ENCODE results near the gene LDB2. TPM values are rescaled to one million over a fixed set of nuclear protein-coding genes. Genes with fewer than 3 reads are reported as not detected.

LDB2 gene
- total RNA-seq, 1 donor from 2014 or later = 34.3 TPM

DNA sequence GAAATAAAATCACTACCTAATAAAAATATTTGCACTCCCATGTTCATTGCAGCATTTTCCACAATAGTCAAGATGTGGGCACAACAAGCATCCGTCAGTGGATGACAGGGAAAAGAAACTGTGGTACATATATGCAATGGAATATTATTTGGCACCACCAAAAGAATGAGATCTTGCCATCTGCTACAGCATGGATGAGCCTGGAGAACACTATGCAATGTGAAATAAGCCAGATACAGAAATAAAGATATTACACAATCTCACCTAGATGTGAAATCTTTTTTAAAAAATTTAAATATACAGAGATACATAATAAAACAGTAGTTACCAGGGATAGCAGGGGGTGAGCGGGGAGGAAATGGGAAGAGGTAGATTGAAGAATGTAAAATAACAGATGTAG is 44.8 kb downstream of the LDB2 start:
- DNase-seq (ENCODE audit: missing footprints) (no peak), ATAC-seq (no peak)
- intact Hi-C loops (cut with DNase I) = no loop called here

DNA sequence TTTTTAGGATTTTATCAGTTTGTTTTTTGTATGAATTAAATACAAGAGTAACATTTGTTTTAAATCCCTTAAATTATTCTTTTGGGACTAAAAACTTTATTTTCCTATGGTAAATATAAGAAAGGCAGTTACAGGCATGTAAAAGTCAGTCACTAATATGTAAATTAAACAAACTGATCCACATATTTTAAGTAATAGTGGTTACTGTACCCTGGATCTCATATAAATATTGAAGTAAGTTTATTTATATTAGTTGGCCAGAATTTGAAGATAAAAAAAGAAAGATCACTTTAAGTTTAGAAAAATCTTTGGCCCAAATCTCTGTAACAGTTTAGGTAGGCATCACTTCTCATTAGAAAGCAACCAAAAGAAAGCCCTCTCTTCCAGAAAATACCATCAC is 45.8 kb downstream of the LDB2 start:
- DNase-seq (ENCODE audit: missing footprints) (no peak), ATAC-seq (no peak)
- intact Hi-C loops (cut with DNase I) = no loop called here

DNA sequence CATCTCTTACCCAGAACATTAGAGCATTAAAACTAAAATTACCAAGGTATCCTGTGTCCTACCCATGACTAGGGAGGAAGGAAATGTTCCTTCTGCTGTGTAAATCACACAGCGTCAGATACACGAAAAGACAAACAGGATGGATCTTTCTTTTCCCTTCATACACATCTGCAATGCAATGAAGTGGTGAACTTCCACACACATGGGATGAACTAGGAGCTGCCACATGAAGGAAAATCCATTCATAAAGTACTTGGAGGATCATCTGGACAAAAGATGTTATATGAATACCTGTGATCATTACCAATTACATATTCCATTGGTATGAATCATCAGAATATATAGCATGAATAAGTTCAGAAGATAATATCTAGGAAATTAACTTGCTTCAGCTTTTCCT is 46.2 kb downstream of the LDB2 start:
- DNase-seq (ENCODE audit: missing footprints) = no peak
- intact Hi-C loops (cut with DNase I) = no loop called here
- no peak for ATAC-seq

DNA sequence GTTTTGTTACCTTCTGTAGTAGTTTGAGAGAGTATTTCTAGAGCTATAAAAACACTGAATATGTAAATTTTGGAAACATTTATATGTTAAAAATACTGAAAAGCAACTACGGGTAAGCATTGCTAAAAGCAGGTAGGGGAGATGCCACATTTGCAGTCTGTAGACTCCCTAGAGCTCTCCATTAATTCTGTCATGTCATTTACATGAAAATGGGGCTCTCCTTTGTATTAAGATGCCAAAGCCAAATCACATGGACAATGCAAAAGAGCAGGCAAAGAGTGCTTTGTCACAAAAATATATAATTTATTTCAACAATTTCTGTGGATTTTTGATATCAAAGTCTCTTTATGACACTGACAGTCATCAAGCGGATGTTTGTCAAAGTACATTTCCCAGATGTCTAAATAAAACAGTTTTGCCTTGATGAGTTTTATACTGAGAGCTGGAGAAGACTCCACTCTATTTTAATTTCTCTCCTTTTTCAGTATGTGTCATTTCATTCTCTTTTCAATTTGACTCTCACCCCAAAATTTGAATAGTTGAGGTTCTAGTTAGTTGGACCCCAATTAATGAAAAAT is 51.8 kb downstream of the LDB2 start:
- ATAC-seq (no peak), DNase-seq (ENCODE audit: missing footprints) (no peak)
- intact Hi-C loops (cut with DNase I) = no loop called here

DNA sequence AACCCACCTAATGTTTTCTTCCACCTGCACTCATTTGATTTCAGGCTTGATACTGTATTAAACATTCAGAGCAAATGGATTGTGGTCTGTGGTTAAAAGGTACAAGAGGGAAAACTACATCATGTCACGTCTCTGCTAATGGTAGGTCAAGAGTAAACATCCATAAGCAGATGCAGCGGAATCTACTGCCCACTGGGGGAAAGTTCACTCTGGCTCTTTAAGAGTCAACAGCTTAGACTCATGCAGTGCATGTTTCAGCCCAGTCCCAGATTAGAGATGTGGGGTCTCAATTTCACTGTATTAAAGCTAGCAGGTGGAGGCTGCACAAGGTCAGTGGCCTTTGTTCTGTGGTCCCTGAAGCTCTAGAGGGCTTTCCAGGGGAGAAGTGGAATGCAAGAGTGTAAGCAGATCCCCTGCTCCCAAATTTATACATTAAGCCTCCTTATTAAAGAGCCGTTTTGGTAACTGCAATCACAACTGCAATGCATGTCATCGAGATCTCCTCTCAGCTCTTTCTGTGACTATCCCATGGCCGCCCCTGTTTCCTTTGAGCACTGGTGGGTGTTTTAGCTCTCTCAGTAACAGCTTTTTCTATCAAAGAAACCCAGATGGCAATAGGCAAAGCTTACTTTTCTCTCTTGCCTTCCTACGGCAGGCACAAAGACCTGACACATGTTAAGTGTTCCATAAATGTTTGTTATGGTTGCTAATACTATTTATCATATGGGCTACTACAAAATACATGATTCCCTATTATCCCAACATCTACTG is 53.4 kb downstream of the LDB2 start:
- intact Hi-C loops (cut with DNase I) = no loop called here

DNA sequence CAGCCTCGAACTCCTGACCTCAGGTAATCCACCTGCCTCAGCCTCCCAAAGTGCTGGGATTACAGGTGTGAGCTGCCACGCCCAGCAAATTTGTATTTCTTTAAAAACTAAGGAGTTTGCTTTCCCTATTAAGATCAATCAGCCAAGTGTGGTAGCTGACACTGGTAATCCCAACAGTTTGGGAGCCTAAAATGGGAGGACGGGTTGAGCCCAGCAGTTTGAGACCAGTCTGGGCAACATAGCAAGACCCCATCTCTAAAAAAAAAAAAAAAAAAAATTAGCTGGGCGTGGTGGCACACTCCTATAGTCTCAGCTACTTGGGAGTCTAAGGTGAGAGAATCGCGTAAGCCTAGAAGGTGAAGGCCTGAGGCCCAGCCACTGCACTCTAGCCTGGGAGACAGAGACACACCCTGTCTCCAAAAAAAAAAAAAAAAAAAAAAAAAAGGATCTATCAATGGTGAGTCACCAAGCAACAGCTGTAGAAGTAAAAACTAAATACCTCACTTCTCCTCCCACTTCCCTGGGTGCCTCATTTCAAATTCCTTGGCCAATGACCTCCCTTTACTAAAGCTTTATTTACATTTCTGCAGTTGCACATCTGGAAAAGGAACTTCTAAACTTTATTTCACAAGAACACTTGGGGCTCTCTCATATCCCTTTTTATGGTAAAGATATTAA is 54.5 kb downstream of the LDB2 start:
- ATAC-seq (no peak), DNase-seq (ENCODE audit: missing footprints) (no peak)
- intact Hi-C loops (cut with DNase I) = no loop called here

More for the DNA sequence above, 53.4 kb downstream of the LDB2 start:
- no peak for DNase-seq (ENCODE audit: missing footprints)
- ATAC-seq = no peak

DNA sequence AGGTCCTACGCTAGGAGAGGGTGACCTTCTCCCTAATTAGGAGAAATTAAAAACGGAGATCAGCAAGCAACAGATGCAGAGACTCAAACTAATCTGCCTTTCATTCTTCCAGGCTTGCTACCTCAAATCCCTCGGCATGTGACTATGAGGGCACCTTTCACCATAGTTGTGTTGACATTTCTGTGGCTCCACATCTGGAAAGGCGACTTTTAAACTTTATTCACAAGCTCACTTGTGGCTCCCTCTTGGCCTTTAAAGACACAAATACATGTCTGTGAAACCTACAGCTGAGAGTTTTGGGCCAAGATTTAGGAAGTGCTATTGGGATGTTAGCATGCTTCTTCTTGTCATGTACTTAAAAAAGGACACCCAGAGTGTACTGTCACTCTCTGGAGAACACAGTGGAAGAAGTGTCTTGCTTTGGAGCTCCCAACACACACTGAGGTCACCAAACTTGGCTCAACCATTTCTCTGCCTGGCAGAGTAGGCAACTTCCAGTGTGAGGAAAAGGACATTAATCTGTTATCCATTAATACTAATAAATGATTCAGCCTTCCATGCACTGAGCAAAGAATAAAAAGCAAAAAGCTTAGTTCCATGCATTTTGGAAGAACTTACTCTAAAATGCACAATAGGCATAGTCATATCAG is 60.1 kb downstream of the LDB2 start:
- intact Hi-C loops (cut with DNase I) = no loop called here
- ATAC-seq = no peak
- no peak for DNase-seq (ENCODE audit: missing footprints)

DNA sequence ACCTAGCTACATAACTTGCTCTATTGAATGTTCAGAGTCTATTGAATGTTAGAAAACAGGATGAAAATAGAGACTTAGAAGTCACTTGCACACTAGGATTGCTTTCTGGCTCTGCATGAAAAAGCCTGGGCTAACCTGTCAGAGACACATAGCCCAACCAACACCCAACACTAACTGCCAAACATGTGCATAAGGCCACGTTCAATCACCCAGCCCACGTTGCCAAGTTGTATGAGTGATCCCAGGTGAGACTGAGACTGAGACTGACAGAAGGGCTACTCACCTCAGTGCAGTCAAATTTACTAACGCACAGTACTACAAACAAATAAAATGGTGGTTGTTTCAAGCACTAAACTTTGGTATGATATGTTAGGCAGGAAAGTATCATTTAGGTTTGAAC is 61.0 kb downstream of the LDB2 start:
- ATAC-seq (no peak), DNase-seq (ENCODE audit: missing footprints) (no peak)
- intact Hi-C loops (cut with DNase I) = no loop called here

DNA sequence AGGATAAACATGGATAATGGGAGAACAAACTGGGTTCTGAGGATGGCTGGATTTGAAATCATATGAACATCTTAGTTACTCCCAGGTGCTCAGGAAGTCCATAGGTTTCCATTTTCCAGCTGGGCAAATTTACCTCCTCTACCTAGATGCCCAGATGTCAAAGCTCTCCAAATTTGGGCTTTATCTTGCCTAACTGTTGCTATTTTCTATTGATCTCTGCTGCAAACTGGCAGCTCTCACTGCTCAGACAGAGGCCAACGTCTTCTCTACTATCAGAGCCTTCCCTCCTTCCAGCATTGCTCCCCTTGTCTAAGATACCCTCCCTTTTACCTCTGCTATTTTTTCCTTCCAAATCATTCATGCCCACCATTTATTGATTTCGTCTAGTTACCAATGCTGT is 62.1 kb downstream of the LDB2 start:
- no peak for DNase-seq (ENCODE audit: missing footprints)
- no peak for ATAC-seq
- intact Hi-C loops (cut with DNase I) = no loop called here

DNA sequence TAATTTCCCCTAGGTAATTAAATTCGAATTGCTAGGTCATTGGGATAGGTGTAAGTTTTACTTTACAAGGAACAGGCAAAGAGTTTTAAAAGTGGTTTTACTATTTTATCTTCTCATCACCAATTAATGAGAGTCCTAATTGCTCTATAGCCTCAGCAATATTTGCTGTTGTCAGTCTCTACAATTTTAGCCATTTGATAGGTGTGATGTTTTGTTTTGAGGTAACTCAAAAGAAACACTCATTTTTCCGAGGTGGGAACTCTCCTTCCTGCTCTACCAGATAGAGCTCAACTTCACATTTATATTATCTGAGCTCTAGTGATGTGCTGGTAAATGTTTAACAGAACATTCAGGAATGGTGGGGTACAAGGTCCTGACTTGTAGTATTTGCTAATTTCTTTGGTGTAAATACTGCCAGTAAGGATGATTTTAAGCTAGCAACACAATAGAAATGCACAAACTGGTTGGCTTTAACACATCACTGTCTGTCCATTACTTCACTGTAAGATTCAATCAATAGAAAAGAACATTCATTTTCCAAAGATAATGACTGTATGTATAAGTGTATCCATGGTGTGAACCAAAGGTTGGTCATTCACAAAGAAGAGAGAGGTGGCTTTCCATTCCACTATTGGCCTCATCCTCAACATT is 62.7 kb downstream of the LDB2 start:
- intact Hi-C loops (cut with DNase I) = no loop called here
- DNase-seq (ENCODE audit: missing footprints) (no peak), ATAC-seq (no peak)

DNA sequence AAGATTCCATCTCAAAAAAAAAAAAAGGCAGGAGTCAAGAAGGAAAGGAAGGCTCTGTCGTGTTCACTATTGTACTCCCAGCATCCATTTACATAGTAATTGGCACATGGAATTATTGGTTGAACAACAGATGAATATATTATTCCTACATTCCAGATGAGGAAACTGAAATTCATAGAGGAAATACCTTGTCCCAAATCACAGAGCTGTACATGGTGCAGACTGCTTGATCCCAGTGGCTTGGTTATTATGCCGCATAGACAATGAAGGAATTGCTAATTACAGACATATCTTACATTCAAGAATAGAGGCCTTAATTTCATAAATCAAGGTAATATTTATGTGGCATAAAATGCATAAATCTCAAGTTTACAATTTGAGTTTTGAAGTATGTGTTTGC is 63.6 kb downstream of the LDB2 start:
- ATAC-seq (no peak), DNase-seq (ENCODE audit: missing footprints) (no peak)
- intact Hi-C loops (cut with DNase I) = no loop called here

DNA sequence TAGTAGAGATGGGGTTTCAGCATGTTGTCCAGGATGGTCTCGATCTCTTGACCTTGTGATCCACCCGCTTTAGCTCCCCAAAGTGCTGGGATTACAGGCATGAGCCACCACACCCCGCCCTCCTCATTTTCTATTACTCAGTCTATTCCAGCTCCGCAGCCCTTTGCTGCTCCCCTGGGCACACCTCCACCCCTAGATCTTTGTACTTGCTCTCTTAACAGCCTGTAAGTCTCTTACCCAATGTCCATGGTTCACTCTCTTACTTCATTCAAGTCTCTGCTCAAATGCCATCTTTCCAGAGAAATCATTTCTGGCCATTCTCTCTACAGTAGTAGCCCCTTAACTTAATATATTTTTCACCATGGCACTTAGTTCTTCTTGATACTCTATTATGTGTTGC is 64.7 kb downstream of the LDB2 start:
- DNase-seq (ENCODE audit: missing footprints) (no peak), ATAC-seq (no peak)
- intact Hi-C loops (cut with DNase I) = no loop called here

DNA sequence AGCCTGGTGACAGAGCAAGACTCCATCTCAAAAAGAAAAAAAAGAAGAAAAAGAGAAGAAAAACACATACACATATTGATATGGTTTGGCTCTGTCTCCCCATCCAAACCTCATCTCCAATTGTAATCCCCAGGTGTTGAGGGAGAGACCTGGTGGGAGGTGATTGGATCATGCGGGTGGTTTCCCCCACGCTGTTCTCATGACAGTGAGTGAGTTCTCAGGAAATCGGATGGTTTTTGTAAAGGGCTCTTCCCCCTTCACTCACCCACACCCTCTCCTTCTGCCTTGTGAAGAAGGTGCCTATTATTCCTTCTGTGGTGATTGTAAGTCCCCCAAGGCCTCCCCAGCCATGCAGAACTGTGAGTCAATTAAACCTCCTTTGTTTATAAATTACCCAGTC is 68.4 kb downstream of the LDB2 start:
- no peak for DNase-seq (ENCODE audit: missing footprints)
- ATAC-seq = no peak
- intact Hi-C loops (cut with DNase I) = no loop called here

DNA sequence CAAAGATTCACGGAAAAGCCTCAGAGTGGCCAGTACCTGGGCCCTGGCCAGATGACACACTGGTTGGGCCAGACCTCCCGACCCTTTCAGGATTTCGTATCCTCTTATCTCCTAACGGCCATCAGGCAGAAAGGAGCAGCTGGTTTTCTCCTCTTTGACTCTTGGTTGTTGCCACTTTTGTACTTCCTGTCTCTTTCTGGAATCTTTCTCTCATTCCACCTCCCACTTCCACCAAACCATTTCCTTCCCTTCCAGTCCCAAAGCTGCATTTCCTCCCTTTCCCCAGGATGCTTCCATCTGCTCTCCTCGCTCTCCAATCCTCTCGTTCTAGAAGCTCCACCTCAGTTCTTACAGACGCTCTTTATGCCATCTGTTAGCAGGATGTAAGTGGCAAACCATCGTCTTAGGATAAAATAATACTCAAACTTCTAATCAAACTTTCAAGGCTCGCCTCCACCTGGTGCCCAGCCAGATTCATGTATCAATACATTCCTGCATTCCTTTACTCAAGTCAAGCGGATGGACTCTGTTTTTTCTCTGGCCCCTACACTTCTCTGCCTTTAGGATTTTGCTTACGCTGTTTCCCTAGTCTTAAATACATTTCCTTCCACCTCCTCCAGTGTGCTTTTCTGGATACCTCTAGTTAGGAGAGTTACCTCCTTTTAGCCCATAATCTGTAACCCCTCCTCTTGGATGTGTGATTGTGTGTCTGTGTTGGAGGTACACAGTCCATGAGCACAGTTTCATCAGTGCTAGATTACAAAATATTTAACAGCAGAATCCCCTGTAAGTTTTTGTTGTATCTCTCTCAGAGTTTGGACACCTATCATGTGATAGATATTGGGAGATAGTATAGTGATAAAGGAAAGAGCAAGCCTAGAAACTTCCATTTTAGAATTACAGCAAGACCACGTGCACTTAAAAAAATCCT is 70.4 kb downstream of the LDB2 start:
- ATAC-seq (no peak), DNase-seq (ENCODE audit: missing footprints) (no peak)
- intact Hi-C loops (cut with DNase I) = no loop called here

DNA sequence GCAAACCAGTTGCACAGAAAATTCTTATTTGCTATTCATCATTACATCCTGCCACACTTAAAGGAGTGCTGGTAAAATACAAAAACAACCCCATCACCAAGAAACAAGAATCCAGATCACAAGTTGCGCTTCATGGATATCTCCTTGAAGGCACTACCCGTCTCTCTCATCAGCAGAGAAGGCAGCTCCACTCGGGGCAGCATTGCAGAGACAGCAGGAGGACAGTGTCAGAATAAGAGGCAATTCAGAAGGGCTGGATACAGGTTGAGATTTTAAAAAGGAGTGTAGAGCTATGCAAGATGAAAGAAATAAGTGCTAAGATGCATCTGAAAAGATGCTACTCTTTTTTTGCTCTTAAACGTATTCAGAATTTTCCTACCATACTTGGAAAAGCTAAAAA is 71.4 kb downstream of the LDB2 start:
- no peak for DNase-seq (ENCODE audit: missing footprints)
- intact Hi-C loops (cut with DNase I) = no loop called here
- ATAC-seq = no peak

DNA sequence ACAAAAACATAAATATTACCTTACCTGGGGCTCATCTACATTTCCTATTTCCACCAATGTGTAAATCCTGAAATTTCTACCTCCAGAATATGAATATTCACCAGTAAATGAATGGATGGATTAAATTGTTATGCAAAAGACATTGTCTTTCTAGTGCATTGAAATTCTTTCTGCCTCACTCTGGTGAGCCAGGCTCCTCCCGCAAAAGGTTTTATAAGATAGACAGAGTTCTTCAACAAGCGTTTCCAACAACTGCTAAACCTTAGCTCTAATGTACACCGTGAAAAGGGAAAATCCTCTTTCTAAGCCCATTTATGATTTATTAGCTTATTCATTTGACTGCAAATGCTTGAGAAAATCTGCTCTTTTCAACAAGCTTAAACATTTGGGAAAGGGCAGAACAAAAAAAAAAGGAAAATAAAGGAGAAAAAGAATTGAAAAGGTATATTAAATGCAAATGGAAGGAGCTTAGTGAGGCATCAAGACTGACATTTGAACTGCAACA is 72.0 kb downstream of the LDB2 start:
- ATAC-seq (no peak), DNase-seq (ENCODE audit: missing footprints) (no peak)

DNA sequence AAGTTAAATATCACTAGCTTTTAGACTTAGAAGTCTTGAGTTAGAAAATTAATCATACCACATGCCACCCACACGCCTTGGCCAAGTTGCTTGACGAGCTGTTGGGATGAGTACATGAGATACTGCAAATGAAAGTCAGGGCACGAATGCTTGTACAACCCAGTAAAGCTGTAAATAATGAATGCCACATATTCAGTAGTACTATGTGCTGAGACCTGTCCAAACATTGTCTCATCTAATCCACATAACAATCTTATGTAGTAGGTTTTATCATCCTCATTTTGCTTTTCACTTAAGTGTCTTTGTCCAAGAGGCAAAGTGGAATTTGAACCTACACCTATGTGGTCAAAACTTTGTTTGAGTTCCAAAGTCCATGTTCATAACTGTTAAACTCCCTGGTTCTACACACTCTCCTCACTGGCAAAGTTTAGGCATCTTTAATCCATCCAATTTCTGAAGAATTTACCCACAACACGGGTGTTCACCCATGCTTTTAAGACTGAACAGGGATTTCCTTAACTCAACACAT is 74.1 kb downstream of the LDB2 start:
- intact Hi-C loops (cut with DNase I) = no loop called here
- ATAC-seq = no peak
- no peak for DNase-seq (ENCODE audit: missing footprints)

More for the DNA sequence above, 72.0 kb downstream of the LDB2 start:
- intact Hi-C loops (cut with DNase I) = no loop called here

DNA sequence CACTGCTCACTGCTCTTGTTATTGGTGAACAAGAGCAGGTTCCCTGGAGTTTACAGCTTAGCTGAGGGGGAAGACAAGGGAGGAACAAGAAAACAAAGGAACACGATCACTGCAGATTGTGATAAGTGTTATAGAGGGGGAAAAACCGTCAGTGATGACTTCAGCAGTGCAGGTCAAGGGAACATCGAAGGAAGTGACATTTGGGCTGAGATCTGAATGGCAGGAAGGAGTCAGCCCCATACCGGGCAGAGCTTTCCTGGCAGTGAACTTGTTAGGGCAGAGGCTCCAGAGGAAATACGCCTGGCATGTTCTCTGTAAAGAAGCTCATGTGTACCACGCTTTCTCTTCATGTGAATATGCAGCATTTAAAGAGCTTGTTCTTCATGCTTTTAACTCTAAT is 78.1 kb downstream of the LDB2 start:
- no peak for DNase-seq (ENCODE audit: missing footprints)
- intact Hi-C loops (cut with DNase I) = loop anchor here (1.0 kb wide), 1 partner anchor 38 kb away; no protein-coding TSS in a partner anchor
- ATAC-seq = no peak
